SK-N-MC (cell line): ENCODE results near the gene ZNF662.

Experiments used
- EZH2 ChIP-seq: fragments of 200-600 bp; sonication (generic); IDR thresholded peaks from one replicate; pipeline ENCODE4 v1.6.1; 2017; ENCODE audit warnings: antibody characterized with exemption
- POLR2AphosphoS5 ChIP-seq: IDR thresholded peaks from 2 replicates; pipeline ENCODE4 v1.6.1; 2012; ENCODE audit warnings: mild to moderate bottlenecking, low read depth, low read length, borderline replicate concordance

DNA sequence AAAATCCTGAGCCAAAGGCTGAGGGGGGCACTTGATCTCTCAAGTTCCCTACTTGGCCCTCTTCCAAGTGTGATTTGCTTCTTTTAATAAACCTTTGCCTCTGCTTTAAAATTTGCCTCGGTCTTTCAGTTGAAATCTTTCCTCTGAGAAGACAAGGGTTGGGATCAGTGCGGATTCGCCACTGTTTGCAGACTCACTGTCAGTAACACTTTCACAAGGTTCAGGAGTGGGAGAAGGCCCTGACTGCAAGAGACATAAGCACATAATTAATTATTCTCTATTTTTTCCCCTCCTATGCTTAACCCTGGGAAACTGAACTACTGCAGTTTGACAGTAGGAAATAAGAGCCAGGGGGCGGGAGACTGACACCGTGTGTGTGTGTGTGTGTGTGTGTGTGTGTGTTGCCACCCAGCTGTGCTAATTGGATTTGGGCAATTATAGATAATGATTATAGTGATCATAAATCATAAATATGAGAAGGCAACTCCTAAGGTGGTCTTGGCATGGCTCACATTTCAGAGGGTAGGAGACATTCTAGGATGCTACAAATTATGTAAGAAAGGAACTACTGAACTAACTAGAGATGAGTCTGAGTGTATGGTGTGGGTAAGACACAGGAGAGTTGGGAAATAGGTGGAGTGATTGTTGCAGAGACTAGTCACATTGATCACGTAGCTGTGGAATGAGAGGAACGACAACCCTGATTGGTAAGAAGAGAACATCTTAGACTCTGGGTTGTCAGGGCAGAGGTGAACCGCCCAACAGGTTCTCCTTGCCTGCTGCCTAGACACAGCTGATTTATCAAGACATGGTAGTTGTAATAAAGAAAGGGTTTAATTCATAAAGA is 5.5 kb upstream of the ZNF662 start:
- TF ChIP-seq POLR2AphosphoS5 (no peak), EZH2 (no peak)
